PC-9 (cell line): ENCODE measurements around the gene EXD3. TPM values are rescaled to one million over a fixed set of nuclear protein-coding genes. Genes with fewer than 3 reads are reported as not detected.

ENCODE experiments used
- BruUV-seq: library from RNA; stranded (reverse); fragments of 400-500 nt; replicated peaks from 2 replicates; lab custom pipeline; 2021; lab: Mats Ljungman, UMichigan
- CTCF ChIA-PET: fragments of 300-600 bp; sonication (Branson Sonifier 250); formaldehyde crosslinking; loops from one replicate; lab custom pipeline; 2022; ENCODE audit warnings: antibody characterized with exemption; lab: Charles Lee
- POLR2A ChIA-PET: fragments of 300-600 bp; sonication (Branson Sonifier 250); formaldehyde crosslinking; loops from one replicate; lab custom pipeline; 2022; ENCODE audit warnings: antibody characterized with exemption; ENCODE audit not compliant: unreplicated experiment; lab: Charles Lee
- DNase-seq, 2 experiments: peaks; one replicate each; pipeline versions ENCODE4 v3.0.0 to v3.0.0-alpha.2; 2015 to 2022; ENCODE audit warnings: mixed read lengths in 1 of 2
- H2AFZ ChIP-seq: fragments of 200-600 bp; sonication (generic); 2 replicates; pipeline ENCODE4 v1.8.1; 2017; ENCODE audit warnings: antibody characterized with exemption
- H3F3A ChIP-seq: fragments of 200-600 bp; sonication (generic); 2 replicates; pipeline ENCODE4 v1.8.1; 2017; ENCODE audit warnings: antibody characterized with exemption, mild to moderate bottlenecking, low read depth; ENCODE audit not compliant: insufficient read depth
- H3K27ac ChIP-seq: fragments of 200-600 bp; sonication (generic); 2 replicates; pipeline ENCODE4 v1.6.1; 2016; ENCODE audit warnings: mixed run types
- H3K27me3 ChIP-seq: fragments of 200-600 bp; sonication (generic); 2 replicates; pipeline ENCODE4 v1.6.1; 2016; ENCODE audit warnings: low read depth, mixed run types; ENCODE audit not compliant: insufficient read depth
- H3K36me3 ChIP-seq: fragments of 200-600 bp; sonication (generic); 2 replicates; pipeline ENCODE4 v1.6.1; 2016; ENCODE audit warnings: low read depth, mixed run types
- H3K4me1 ChIP-seq: fragments of 200-600 bp; sonication (generic); replicated peaks from 2 replicates; pipeline ENCODE4 v1.6.1; 2016; ENCODE audit warnings: mixed run types; ENCODE audit not compliant: insufficient read depth
- H3K4me2 ChIP-seq: fragments of 200-600 bp; sonication (generic); 2 replicates; pipeline ENCODE4 v1.6.1; 2017; ENCODE audit warnings: mixed run types
- H3K4me3 ChIP-seq: fragments of 200-600 bp; sonication (generic); 2 replicates; pipeline ENCODE4 v1.6.1; 2016; ENCODE audit warnings: mixed run types
- H3K79me2 ChIP-seq: fragments of 200-600 bp; sonication (generic); 2 replicates; pipeline ENCODE4 v1.6.1; 2017; ENCODE audit warnings: low read depth, mixed run types
- H3K9me2 ChIP-seq: fragments of 200-600 bp; sonication (generic); 2 replicates; pipeline ENCODE4 v1.8.1; 2017; ENCODE audit warnings: mild to moderate bottlenecking; ENCODE audit not compliant: insufficient read depth
- H3K9me3 ChIP-seq: fragments of 200-600 bp; sonication (generic); 2 replicates; pipeline ENCODE4 v1.8.1; 2016; ENCODE audit warnings: low read depth; ENCODE audit not compliant: insufficient read depth
- H4K20me1 ChIP-seq: fragments of 200-600 bp; sonication (generic); 2 replicates; pipeline ENCODE4 v1.8.1; 2017; ENCODE audit not compliant: insufficient read depth
- EZH2 ChIP-seq: fragments of 200-600 bp; sonication (generic); IDR thresholded peaks from 2 replicates; pipeline ENCODE4 v1.8.0; 2017; ENCODE audit warnings: antibody characterized with exemption, low read depth
- intact Hi-C: fragments of 100-400 bp; cut with micrococcal nuclease; formaldehyde crosslinking; loops from one replicate; pipeline ENCODE4 v1.10.0; 2022; ENCODE audit not compliant: unreplicated experiment
- total RNA-seq: library from RNA; stranded (reverse); gene quantifications from 2 replicates; pipeline ENCODE4 v1.2.3, GENCODE V29; 2021
- TF ChIP-seq, protein P1 (sequence below): fragments of 200-600 bp; sonication (generic); conservative IDR thresholded peaks from 2 replicates; pipeline ENCODE4 v1.6.1; 2017; ENCODE audit warnings: mixed run types, antibody characterized with exemption, mild to moderate bottlenecking, moderate library complexity

EXD3 gene
- total RNA-seq, 1 experiment from 2014 or later = 23.7 TPM

DNA sequence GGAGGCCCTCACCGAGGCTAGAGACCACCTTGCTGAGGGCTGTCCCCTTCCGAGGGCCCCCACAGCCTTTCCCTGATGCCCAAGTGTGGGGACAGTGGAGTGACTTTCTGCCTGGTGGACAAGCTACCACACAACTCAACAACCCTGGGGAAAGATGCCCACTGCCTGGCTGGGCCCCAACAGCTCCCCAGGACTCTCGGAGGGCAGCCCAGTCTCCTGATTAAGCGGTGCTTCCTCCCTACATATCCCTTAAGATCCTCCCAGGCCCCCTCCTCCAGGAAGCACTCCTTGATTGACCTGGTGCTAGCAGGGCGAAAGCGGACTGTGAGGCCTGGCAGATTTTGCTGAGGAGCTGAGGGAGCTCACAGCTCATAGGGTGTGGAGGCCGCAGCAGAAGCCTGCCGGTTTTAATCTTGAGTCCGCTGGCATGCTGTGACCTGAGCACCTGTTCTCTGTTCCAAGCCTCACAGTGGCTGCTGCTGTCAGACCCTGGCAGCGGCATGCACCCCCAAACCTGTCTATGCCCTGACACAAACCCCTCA is 34.0 kb upstream of the EXD3 start:
- intact Hi-C loops = no loop called here
- Histone ChIP-seq H3K4me3 (no peak overlapping the region), H3K79me2 (0 out of 2 replicates have a peak, but pooled peaks cover 3% of the 10 kb centered on the region), H3K27me3 (no peaks in the 10 kb centered on the region), H3K27ac (no peak overlapping the region), H4K20me1 (no peaks in the 10 kb centered on the region), H3K36me3 (peaks cover 3% of the 10 kb centered on the region; the same call in 1 of the 2 replicates), H3K9me3 (no peaks in the 10 kb centered on the region), H3K4me2 (no peak overlapping the region), H3F3A (peaks cover 9% of the 10 kb centered on the region; the same call in 1 of the 2 replicates), H3K4me1 (0 out of 2 replicates have a peak, but pooled peaks cover 4% of the 10 kb centered on the region), H2AFZ (no peak overlapping the region), H3K9me2 (no peaks in the 10 kb centered on the region)
- ChIA-PET POLR2A (interaction anchor here (0.6 kb wide), 1 partner anchor 57 kb away, joined by 6 read pairs; no protein-coding TSS in a partner anchor), CTCF (no interaction called here)
- DNase-seq = no peak
- BruUV-seq = no TSS peak
- TF ChIP-seq, protein P1, sequence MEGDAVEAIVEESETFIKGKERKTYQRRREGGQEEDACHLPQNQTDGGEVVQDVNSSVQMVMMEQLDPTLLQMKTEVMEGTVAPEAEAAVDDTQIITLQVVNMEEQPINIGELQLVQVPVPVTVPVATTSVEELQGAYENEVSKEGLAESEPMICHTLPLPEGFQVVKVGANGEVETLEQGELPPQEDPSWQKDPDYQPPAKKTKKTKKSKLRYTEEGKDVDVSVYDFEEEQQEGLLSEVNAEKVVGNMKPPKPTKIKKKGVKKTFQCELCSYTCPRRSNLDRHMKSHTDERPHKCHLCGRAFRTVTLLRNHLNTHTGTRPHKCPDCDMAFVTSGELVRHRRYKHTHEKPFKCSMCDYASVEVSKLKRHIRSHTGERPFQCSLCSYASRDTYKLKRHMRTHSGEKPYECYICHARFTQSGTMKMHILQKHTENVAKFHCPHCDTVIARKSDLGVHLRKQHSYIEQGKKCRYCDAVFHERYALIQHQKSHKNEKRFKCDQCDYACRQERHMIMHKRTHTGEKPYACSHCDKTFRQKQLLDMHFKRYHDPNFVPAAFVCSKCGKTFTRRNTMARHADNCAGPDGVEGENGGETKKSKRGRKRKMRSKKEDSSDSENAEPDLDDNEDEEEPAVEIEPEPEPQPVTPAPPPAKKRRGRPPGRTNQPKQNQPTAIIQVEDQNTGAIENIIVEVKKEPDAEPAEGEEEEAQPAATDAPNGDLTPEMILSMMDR = no peak
- no peak for TF ChIP-seq EZH2

- no TSS peak for BruUV-seq
- DNase-seq = no peak
- Histone ChIP-seq H3K4me2 (no peak overlapping the region), H3K36me3 (peaks cover 3% of the 10 kb centered on the region; the same call in 1 of the 2 replicates), H3K9me3 (no peaks in the 10 kb centered on the region), H3K79me2 (0 out of 2 replicates have a peak, but pooled peaks cover 3% of the 10 kb centered on the region), H4K20me1 (no peaks in the 10 kb centered on the region), H3K4me1 (0 out of 2 replicates have a peak, but pooled peaks cover 4% of the 10 kb centered on the region), H3F3A (peaks cover 9% of the 10 kb centered on the region; the same call in 1 of the 2 replicates), H3K9me2 (no peaks in the 10 kb centered on the region), H3K4me3 (no peak overlapping the region), H3K27me3 (no peaks in the 10 kb centered on the region), H3K27ac (no peak overlapping the region), H2AFZ (no peak overlapping the region)
- ChIA-PET POLR2A (no interaction called here), CTCF (no interaction called here)
- TF ChIP-seq, protein P1 = no peak
- no peak for TF ChIP-seq EZH2
- intact Hi-C loops = no loop called here
Observed at GRCh38 chr9:137456061-137456863, 33.3 kb upstream of the EXD3 start.

GRCh38 chr9:137455359-137455991 is 32.5 kb upstream of the EXD3 start:
- peaks cover 9% of the 10 kb centered on the region; the same call in 1 of the 2 replicates for H3F3A ChIP-seq
- ChIA-PET POLR2A (no interaction called here), CTCF (no interaction called here)
- no peaks in the 10 kb centered on the region for H3K9me2 ChIP-seq
- H3K4me2 ChIP-seq = no peak overlapping the region
- H3K36me3 ChIP-seq = peaks cover 3% of the 10 kb centered on the region; the same call in 1 of the 2 replicates
- H3K79me2 ChIP-seq = 0 out of 2 replicates have a peak, but pooled peaks cover 3% of the 10 kb centered on the region
- H2AFZ ChIP-seq = no peak overlapping the region
- BruUV-seq = no TSS peak
- TF ChIP-seq EZH2 = no peak
- TF ChIP-seq, protein P1 = no peak
- intact Hi-C loops = no loop called here
- no peak overlapping the region for H3K27ac ChIP-seq
- DNase-seq = no peak
- H4K20me1 ChIP-seq = no peaks in the 10 kb centered on the region
- H3K4me1 ChIP-seq = 0 out of 2 replicates have a peak, but pooled peaks cover 4% of the 10 kb centered on the region
- H3K4me3 ChIP-seq = no peak overlapping the region
- no peaks in the 10 kb centered on the region for H3K9me3 ChIP-seq
- H3K27me3 ChIP-seq = no peaks in the 10 kb centered on the region
